Measurements from ENCODE around the gene ZC3HAV1.
A peak's percentile ranks its signal among the peaks of the same experiment; 100 is the strongest.

Gene ZC3HAV1

DNA sequence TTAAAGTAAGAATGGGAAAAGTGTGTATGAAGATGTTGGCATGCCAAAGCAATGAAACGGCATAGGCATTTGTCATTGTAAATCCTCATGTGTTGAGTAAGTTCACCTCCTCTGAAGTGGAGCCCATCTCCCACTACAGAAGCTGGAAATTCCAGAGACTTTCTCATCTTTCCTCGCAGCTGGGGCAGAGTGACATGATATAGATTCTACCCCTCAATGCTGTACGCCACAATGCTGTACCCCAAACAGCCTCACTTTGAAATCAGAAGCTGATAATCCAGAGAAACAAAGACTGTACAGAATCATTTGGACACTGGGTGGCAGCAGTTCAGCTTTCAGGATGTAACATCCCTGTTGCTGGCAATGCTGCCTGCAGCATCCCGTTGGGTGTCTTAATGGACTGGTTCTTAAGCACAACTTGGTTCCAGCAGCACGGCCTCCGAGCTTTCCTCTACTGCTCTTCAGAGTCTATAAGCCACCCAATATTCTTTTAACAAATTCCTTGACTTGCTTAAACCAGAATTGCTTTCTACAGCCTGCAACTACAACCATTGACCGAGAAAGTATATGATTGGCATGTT lies 92.5 kb downstream of the ZC3HAV1 start:
- peak; percentile 87 for DNase-seq (ENCODE audit: low spot score)

DNA sequence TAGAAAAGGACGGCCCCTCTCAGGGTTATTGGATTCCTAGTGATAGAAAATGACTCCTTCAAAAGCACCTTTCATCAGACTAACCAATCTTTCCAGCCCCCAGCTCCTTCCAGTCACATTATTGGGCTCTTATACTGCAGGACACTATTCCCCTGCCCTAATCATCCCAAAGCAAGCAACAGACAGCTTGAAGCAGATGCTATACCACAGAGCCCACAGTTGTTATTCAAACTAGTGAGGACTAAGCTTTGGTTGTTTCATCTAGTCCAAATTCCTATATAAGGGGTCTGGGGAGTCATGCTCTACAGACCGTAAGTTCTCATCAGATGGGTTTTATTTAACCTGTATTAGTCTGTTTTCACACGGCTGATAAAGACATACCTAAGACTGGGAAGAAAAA lies 98.1 kb downstream of the ZC3HAV1 start:
- no peak for DNase-seq (ENCODE audit: low spot score)

DNA sequence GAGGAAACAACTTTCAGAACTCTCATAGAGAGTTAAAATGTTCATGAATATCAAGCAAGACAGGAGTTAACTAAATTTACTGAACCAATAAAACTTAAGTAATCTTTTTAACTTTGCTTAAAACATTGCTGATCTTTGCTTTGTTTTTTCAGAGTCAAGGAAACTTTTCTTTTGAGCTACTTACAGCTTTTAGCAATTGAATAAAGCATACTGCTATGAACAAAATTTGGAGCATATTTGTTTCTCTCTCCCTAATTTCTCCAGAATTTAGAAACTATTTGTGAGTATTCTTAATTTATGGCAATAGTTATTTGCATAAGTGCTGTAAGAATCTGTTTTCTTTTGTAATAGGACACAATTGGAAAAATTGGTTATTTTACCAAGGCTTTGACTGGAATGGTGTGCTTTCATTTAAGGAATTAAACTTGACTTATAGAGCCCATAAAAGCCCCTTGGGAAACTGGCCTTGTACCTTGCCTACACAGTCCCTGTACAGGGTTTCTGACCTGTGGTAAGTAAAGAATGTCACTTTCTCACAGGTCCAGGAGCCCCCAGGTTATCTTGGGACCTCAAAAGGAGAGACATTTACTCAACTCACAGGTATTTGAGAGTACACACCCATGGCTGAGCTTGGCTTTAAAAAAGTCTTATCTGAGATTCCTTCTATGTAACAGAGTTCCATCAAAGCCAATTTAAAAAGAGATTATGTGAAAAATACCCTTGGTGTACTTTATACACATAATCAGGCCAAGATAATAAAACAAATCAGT lies 105.0 kb downstream of the ZC3HAV1 start:
- DNase-seq (ENCODE audit: low spot score) = no peak

DNA sequence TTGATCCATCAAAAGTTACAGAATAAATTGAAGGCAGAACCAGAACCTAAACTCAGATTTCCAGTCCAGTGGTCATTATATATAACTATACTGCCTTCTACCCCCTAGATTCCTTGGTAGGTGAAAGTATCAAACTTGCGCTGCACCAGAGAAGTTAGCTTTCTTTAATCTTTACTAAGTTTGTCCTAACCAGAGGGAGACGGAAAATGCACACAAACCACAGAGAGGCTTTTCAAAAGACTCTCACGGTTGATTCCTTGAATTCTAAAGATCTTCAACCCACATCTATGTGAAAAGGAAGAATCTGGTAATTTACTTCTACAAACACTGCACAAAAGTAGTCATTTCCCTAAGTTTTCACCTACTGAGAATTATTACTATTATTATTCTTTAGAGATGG lies 110.1 kb downstream of the ZC3HAV1 start:
- DNase-seq (ENCODE audit: low spot score) = no peak
